GM23248 (cell line): ENCODE measurements around the gene ABHD17A. TPM values are rescaled to one million over a fixed set of nuclear protein-coding genes. Genes with fewer than 3 reads are reported as not detected.
"Not testable (repeated sequence)": the region's sequence is repeated elsewhere in the genome, so short reads cannot be mapped to it uniquely, and the experiment has no call there.

Experiments
- DNase-seq: peaks from one replicate; pipeline ENCODE4 v3.0.0-alpha.2; 2015
- H2AFZ ChIP-seq: fragments of 200-600 bp; sonication (generic); 2 replicates; pipeline ENCODE4 v1.6.1; 2016; ENCODE audit warnings: antibody characterized with exemption
- H3F3A ChIP-seq: fragments of 200-600 bp; sonication (generic); 2 replicates; pipeline ENCODE4 v1.6.1; 2016; ENCODE audit warnings: mild to moderate bottlenecking, antibody characterized with exemption, mixed run types; ENCODE audit not compliant: insufficient read depth
- H3K27ac ChIP-seq: fragments of 200-600 bp; sonication (generic); 2 replicates; pipeline ENCODE4 v1.5.1; 2016; ENCODE audit warnings: mild to moderate bottlenecking
- H3K27me3 ChIP-seq: fragments of 200-600 bp; sonication (generic); replicated peaks from 2 replicates; pipeline ENCODE4 v1.6.1; 2016; ENCODE audit warnings: mild to moderate bottlenecking; ENCODE audit not compliant: insufficient read depth
- H3K36me3 ChIP-seq: fragments of 200-600 bp; sonication (generic); 2 replicates; pipeline ENCODE4 v1.6.1; 2016; ENCODE audit warnings: low read depth, mild to moderate bottlenecking
- H3K4me1 ChIP-seq: fragments of 200-600 bp; sonication (generic); 2 replicates; pipeline ENCODE4 v1.6.1; 2016; ENCODE audit warnings: mild to moderate bottlenecking; ENCODE audit not compliant: insufficient read depth
- H3K4me2 ChIP-seq: fragments of 200-600 bp; sonication (generic); one replicate; pipeline ENCODE4 v1.6.1; 2016; ENCODE audit warnings: mild to moderate bottlenecking; ENCODE audit not compliant: unreplicated experiment
- H3K4me3 ChIP-seq: fragments of 200-600 bp; sonication (generic); 2 replicates; pipeline ENCODE4 v1.5.1; 2016; ENCODE audit warnings: mild to moderate bottlenecking
- H3K79me2 ChIP-seq: fragments of 200-600 bp; sonication (generic); 2 replicates; pipeline ENCODE4 v1.6.1; 2016; ENCODE audit warnings: mild to moderate bottlenecking; ENCODE audit not compliant: insufficient read depth
- H3K9ac ChIP-seq: fragments of 200-600 bp; sonication (generic); 2 replicates; pipeline ENCODE4 v1.6.1; 2016; ENCODE audit warnings: mild to moderate bottlenecking
- H3K9me2 ChIP-seq: fragments of 200-600 bp; sonication (generic); 2 replicates; pipeline ENCODE4 v1.6.1; 2016; ENCODE audit warnings: mixed run types, mild to moderate bottlenecking, moderate library complexity; ENCODE audit not compliant: insufficient read depth
- H3K9me3 ChIP-seq: fragments of 200-600 bp; sonication (generic); one replicate; pipeline ENCODE4 v1.6.1; 2017; ENCODE audit warnings: low read depth
- H4K20me1 ChIP-seq: fragments of 200-600 bp; sonication (generic); 2 replicates; pipeline ENCODE4 v1.6.0; 2016; ENCODE audit not compliant: insufficient read depth
- EZH2 ChIP-seq: fragments of 200-600 bp; sonication (generic); IDR thresholded peaks from 2 replicates; pipeline ENCODE4 v1.6.1; 2018; ENCODE audit warnings: antibody characterized with exemption, mild to moderate bottlenecking; ENCODE audit not compliant: insufficient read depth, poor library complexity, severe bottlenecking
- EZH2phosphoT487 ChIP-seq: fragments of 200-600 bp; sonication (generic); IDR thresholded peaks from 2 replicates; pipeline ENCODE4 v1.6.1; 2018; ENCODE audit warnings: antibody characterized with exemption, moderate library complexity, mild to moderate bottlenecking, low read depth; ENCODE audit not compliant: insufficient read depth
- WGBS, 2 experiments: methylation state at CpG; one replicate each; pipeline ENCODE4 v1.1.6; 2015 to 2017; ENCODE audit warnings: low lambda C conversion rate in 2 of 2, low coverage in 1 of 2; ENCODE audit errors: missing lambda C conversion rate in 2 of 2; 5-methylcytosine and 5-hydroxymethylcytosine counted together
- in situ Hi-C: fragments of 300-500 bp; cut with MboI; formaldehyde crosslinking; loops from 2 replicates; pipeline ENCODE4 v1.15.0; 2020
- polyA plus RNA-seq: library from polyadenylated mRNA; unstranded; fragments of >200 nt; fragmentation: Nextera tagmentation; extraction: Ambion mirVana; gene quantifications from 2 replicates; pipeline ENCODE4 v1.2.1, GENCODE V29; 2016
- total RNA-seq: library from RNA; depleted of rRNA; stranded (reverse); fragments of >200 nt; shearing (Covaris generic); gene quantifications from 2 replicates; pipeline ENCODE4 v1.2.3, GENCODE V29; 2014; rRNA removed

Gene ABHD17A
- 147 and 157 TPM in 2 replicates for total RNA-seq
- 37.6 and 39.4 TPM in 2 replicates for polyA plus RNA-seq

- H3F3A ChIP-seq, H4K20me1 ChIP-seq, H3K9me2 ChIP-seq, H3K27me3 ChIP-seq, in situ Hi-C loops, H3K36me3 ChIP-seq, H3K9me3 ChIP-seq: not testable (repeated sequence)
- Histone ChIP-seq H2AFZ (peak within 1 kb of the TSS; percentile 29; the same call in 1 of the 2 replicates), H3K4me3 (peak within 1 kb of the TSS; percentile 95), H3K4me1 (peaks cover 17% of the 10 kb centered on the region), H3K27ac (peak within 1 kb of the TSS; percentile 68), H3K79me2 (peaks cover 46% of the 10 kb centered on the region), H3K9ac (peak within 1 kb of the TSS; percentile 86), H3K4me2 (peak within 1 kb of the TSS; percentile 94)
- DNase-seq = peak; percentile 97
- 20 to 34% methylated on average over 24 to 38 of the region's 46 CpGs for WGBS, 2 experiments
These were observed at the start of gene ABHD17A for GRCh38 chr19:1885398-1886119. Gene ABHD17A, minus strand, starts transcription at chr19:1885496. Its CDS starts 3,930 bp downstream, at chr19:1881566.

- Histone ChIP-seq H3K4me3 (no peak overlapping the region), H3K4me1 (peaks cover 4% of the 10 kb centered on the region; the same call in 1 of the 2 replicates), H3K4me2 (no peak overlapping the region), H3K9me2 (no peaks in the 10 kb centered on the region), H4K20me1 (no peaks in the 10 kb centered on the region), H3K36me3 (no peaks in the 10 kb centered on the region), H2AFZ (no peak overlapping the region), H3K27me3 (no peaks in the 10 kb centered on the region), H3K27ac (no peak overlapping the region), H3F3A (no peaks in the 10 kb centered on the region), H3K9ac (no peak overlapping the region), H3K79me2 (no peaks in the 10 kb centered on the region), H3K9me3 (no peaks in the 10 kb centered on the region)
- in situ Hi-C loops = loop anchor here (10.0 kb wide), 1 partner anchor 151 kb away; no protein-coding TSS in a partner anchor
- 81 to 83% methylated on average over 8 of the region's 8 CpGs for WGBS, 2 experiments
- TF ChIP-seq EZH2phosphoT487 = no peak
- DNase-seq = no peak
These were observed 48.6 kb upstream of the ABHD17A start for GRCh38 chr19:1933942-1934341.

- 58 to 64% methylated on average over 7 of the region's 7 CpGs for WGBS, 2 experiments
- TF ChIP-seq EZH2phosphoT487 (no peak), EZH2 (no peak)
- no peaks in the 10 kb centered on the region; the same call in 1 of the 2 replicates for H3F3A ChIP-seq
- H3K36me3 ChIP-seq = no peaks in the 10 kb centered on the region
- no peaks in the 10 kb centered on the region for H3K9me2 ChIP-seq
- H3K4me1 ChIP-seq = peaks cover 4% of the 10 kb centered on the region; the same call in 1 of the 2 replicates
- H3K79me2 ChIP-seq = no peaks in the 10 kb centered on the region
- in situ Hi-C loops = loop anchor here (10.0 kb wide), 1 partner anchor 152 kb away; no protein-coding TSS in a partner anchor
- no peak overlapping the region for H3K4me3 ChIP-seq
- H3K9me3 ChIP-seq = no peaks in the 10 kb centered on the region
- no peak overlapping the region for H3K4me2 ChIP-seq
- no peak overlapping the region for H2AFZ ChIP-seq
- no peaks in the 10 kb centered on the region for H4K20me1 ChIP-seq
- no peak for DNase-seq
- no peak overlapping the region for H3K9ac ChIP-seq
- H3K27me3 ChIP-seq = no peaks in the 10 kb centered on the region
- no peak overlapping the region for H3K27ac ChIP-seq
These were observed 47.9 kb upstream of the ABHD17A start for GRCh38 chr19:1933244-1933643.

- no peak for DNase-seq
- Histone ChIP-seq H3K79me2 (no peaks in the 10 kb centered on the region), H3K27me3 (no peaks in the 10 kb centered on the region), H3K27ac (no peak overlapping the region), H3F3A (no peaks in the 10 kb centered on the region; the same call in 1 of the 2 replicates), H3K9ac (no peak overlapping the region), H3K4me2 (no peak overlapping the region), H3K9me2 (no peaks in the 10 kb centered on the region), H3K4me3 (no peak overlapping the region), H3K9me3 (no peaks in the 10 kb centered on the region), H4K20me1 (no peaks in the 10 kb centered on the region), H2AFZ (no peak overlapping the region), H3K36me3 (no peaks in the 10 kb centered on the region), H3K4me1 (peaks cover 4% of the 10 kb centered on the region; the same call in 1 of the 2 replicates)
- 83 to 86% methylated on average over 8 of the region's 8 CpGs for WGBS, 2 experiments
- in situ Hi-C loops = loop anchor here (10.0 kb wide), 1 partner anchor 152 kb away; no protein-coding TSS in a partner anchor
- TF ChIP-seq EZH2 (no peak), EZH2phosphoT487 (no peak)
These were observed 47.1 kb upstream of the ABHD17A start for GRCh38 chr19:1932395-1932794.
